ENCODE measurements around the gene PGAM5. TPM values are rescaled to one million over a fixed set of nuclear protein-coding genes. Genes with fewer than 3 reads are reported as not detected.

The PGAM5 gene
- total and polyA plus RNA-seq, 7 donors, result 9.6 to 37.1 (median 23.5) TPM

DNA sequence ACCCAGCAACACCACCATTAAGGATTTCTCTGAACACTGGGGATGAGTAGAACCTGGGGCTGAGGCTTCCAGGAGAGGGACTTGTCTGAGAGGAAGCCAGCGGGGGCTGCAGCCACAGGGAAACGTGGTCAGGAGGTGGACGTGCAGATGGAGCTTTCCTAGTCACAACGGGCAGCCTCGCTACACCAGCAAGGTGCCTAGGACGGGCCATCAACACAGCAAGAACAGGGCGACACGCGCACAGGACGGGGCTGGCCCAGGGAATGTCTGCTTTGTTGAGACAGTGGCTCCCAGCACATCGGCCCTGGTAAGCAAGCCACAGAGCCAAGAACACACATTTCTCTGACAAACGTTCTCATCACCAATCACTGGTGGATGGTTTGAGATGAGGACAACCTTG is 25.7 kb downstream of the PGAM5 start:
- H3K9me3 ChIP-seq, result no peaks in the 10 kb centered on the region
- peaks cover 50 to 100% (median 89%) of the 10 kb centered on the region in 4 donors for H3K36me3 ChIP-seq
- H3K27me3 ChIP-seq, result no peaks in the 10 kb centered on the region
- WGBS, 2 donors, result 94 to 96% methylated on average over 12 of the region's 12 CpGs
- intact Hi-C loops (cut with DNase I), result no loop called here
- no peak overlapping the region for H3K4me3 ChIP-seq
- H3K4me1 ChIP-seq, result no peaks in the 10 kb centered on the region
- DNase-seq, result no peak
- TF ChIP-seq POLR2AphosphoS5 (IDR thresholded peaks at IDR 0.05) (no peak), EP300 (IDR thresholded peaks at IDR 0.05) (no peak), POLR2A (IDR thresholded peaks at IDR 0.05) (no peak)
- TF ChIP-seq, protein P1, sequence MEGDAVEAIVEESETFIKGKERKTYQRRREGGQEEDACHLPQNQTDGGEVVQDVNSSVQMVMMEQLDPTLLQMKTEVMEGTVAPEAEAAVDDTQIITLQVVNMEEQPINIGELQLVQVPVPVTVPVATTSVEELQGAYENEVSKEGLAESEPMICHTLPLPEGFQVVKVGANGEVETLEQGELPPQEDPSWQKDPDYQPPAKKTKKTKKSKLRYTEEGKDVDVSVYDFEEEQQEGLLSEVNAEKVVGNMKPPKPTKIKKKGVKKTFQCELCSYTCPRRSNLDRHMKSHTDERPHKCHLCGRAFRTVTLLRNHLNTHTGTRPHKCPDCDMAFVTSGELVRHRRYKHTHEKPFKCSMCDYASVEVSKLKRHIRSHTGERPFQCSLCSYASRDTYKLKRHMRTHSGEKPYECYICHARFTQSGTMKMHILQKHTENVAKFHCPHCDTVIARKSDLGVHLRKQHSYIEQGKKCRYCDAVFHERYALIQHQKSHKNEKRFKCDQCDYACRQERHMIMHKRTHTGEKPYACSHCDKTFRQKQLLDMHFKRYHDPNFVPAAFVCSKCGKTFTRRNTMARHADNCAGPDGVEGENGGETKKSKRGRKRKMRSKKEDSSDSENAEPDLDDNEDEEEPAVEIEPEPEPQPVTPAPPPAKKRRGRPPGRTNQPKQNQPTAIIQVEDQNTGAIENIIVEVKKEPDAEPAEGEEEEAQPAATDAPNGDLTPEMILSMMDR (IDR thresholded peaks at IDR 0.05), result no peak
- no peak overlapping the region for H3K27ac ChIP-seq

DNA sequence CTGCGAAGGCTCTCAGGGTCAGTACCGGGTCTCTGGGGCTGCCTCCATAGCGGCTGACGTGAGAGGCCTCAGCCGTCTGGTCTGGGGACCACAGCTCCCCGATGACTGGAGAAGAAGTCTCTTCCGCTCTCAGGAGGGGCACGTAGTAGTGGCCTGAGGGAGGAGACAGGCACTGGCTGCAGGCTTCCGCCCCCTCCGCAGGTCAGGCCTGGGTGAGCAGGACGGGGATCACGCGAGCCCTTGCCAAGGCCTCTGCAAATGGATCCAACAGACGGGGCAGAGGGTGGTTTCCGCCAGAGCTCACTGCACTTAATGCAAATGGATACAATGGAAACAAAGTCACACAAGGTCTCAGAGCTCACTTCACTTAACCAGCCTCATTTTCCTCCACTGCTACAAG is 26.3 kb downstream of the PGAM5 start:
- TF ChIP-seq, protein P1 (IDR thresholded peaks at IDR 0.05), result no peak
- TF ChIP-seq POLR2A (IDR thresholded peaks at IDR 0.05) (no peak), POLR2AphosphoS5 (IDR thresholded peaks at IDR 0.05) (no peak), EP300 (IDR thresholded peaks at IDR 0.05) (no peak)

DNA sequence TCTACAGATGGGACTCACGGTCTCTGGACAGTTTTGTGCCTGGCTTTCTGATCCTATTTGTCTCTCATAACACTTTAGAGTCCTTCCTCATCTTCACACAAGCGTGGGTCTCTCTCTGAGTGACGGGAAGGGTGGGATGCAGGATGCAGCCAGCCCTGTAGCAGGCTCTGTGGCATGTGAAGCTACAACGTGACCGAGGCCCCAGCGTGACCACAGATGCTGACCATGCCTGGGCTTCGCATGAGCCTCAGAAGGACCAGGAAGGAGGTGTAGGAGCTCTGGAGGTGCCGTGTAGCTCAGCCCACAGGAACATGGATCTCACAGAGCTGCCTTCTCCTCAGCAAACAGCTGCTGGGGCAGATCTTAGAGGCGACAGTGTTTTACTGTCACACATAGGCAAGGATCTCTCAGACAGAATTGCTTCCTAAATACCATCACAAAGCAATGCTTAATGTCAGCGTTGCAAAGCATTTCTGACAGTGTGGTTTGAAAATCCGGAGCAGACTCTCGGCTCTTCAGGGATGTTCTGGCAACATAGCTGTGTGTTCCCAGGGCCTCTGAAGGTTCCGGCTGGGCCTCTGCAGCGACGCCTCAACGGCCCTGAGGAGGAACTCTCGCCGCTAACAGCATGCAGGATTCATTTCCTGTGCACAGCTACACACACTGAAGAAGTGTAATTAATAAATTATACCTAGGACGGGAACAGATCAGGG is 29.1 kb downstream of the PGAM5 start:
- TF ChIP-seq POLR2A (IDR thresholded peaks at IDR 0.05) (no peak), EP300 (IDR thresholded peaks at IDR 0.05) (no peak), POLR2AphosphoS5 (IDR thresholded peaks at IDR 0.05) (no peak)
- TF ChIP-seq, protein P1 (IDR thresholded peaks at IDR 0.05), result no peak
- no peaks in the 10 kb centered on the region for H3K9me3 ChIP-seq
- 91 to 94% methylated on average over 19 of the region's 19 CpGs for WGBS, 2 donors
- peaks cover 42 to 99% (median 80%) of the 10 kb centered on the region in 4 donors for H3K36me3 ChIP-seq
- no peak overlapping the region for H3K27ac ChIP-seq
- H3K4me1 ChIP-seq, result no peaks in the 10 kb centered on the region
- no peak for DNase-seq
- H3K27me3 ChIP-seq, result no peaks in the 10 kb centered on the region
- H3K4me3 ChIP-seq, result no peak overlapping the region
- intact Hi-C loops (cut with DNase I), result no loop called here

More for the DNA sequence above, 26.3 kb downstream of the PGAM5 start:
- Histone ChIP-seq H3K27me3 (no peaks in the 10 kb centered on the region), H3K9me3 (no peaks in the 10 kb centered on the region), H3K27ac (no peak overlapping the region), H3K4me3 (no peak overlapping the region), H3K4me1 (no peaks in the 10 kb centered on the region), H3K36me3 (peaks cover 45 to 100% (median 88%) of the 10 kb centered on the region in 4 donors)
- intact Hi-C loops (cut with DNase I), result no loop called here
- 97 to 98% methylated on average over 15 of the region's 15 CpGs for WGBS, 2 donors
- DNase-seq, result no peak

DNA sequence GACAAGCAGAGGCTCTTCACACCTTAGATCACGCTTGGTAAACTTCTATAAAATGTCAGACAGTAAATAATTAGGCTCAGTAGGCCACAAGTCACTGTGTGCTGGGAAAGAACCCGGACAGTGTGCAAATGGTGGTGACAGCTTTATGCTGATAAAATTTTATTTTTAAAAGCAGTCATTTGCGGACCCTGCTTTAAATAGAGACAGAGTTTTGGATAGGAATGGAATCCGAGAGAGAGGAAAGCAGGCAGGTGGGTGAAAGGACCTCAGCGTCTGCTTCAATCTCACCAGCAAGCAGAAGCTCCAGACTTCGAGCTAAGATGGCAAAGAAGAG is 29.6 kb downstream of the PGAM5 start:
- intact Hi-C loops (cut with DNase I), result no loop called here
- Histone ChIP-seq H3K4me3 (no peak overlapping the region), H3K36me3 (peaks cover 42 to 99% (median 80%) of the 10 kb centered on the region in 4 donors), H3K9me3 (no peaks in the 10 kb centered on the region), H3K27me3 (no peaks in the 10 kb centered on the region), H3K4me1 (no peaks in the 10 kb centered on the region), H3K27ac (no peak overlapping the region)
- TF ChIP-seq, protein P1 (IDR thresholded peaks at IDR 0.05), result no peak
- TF ChIP-seq POLR2AphosphoS5 (IDR thresholded peaks at IDR 0.05), result no peak
- no peak for TF ChIP-seq POLR2A (IDR thresholded peaks at IDR 0.05)
- no peak for TF ChIP-seq EP300 (IDR thresholded peaks at IDR 0.05)
- DNase-seq, result no peak
- 94% methylated on average over 6 of the region's 6 CpGs for WGBS, 2 donors

DNA sequence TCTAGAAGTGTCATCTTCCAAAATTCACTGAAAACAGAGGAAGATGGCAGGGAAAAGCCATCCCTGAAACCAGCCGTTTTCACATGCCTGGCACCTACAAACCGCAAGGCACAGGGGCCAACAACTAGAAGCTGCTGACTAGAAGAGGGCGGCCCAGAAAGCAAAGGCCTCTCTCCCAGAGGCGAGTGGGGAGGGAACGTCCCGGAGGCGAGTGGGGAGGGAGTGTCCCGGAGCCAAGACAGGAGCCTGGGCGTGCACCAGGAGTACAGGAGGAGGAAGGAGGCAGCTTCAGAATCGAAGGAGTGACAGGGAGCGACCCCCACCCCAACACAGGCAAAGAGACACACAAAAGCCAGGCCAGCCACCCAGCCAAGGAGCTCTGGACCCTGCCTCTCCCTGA is 30.0 kb downstream of the PGAM5 start:
- Histone ChIP-seq H3K27ac (no peak overlapping the region), H3K27me3 (no peaks in the 10 kb centered on the region), H3K36me3 (peaks cover 40 to 99% (median 81%) of the 10 kb centered on the region in 4 donors), H3K9me3 (no peaks in the 10 kb centered on the region), H3K4me3 (no peak overlapping the region), H3K4me1 (no peaks in the 10 kb centered on the region)
- TF ChIP-seq, protein P1 (IDR thresholded peaks at IDR 0.05), result no peak
- TF ChIP-seq POLR2AphosphoS5 (IDR thresholded peaks at IDR 0.05) (no peak), POLR2A (IDR thresholded peaks at IDR 0.05) (no peak), EP300 (IDR thresholded peaks at IDR 0.05) (no peak)
- 92 to 95% methylated on average over 11 of the region's 11 CpGs for WGBS, 2 donors
- DNase-seq, result no peak
- intact Hi-C loops (cut with DNase I), result no loop called here
